Measurements from ENCODE around the gene BMP7.

The BMP7 gene

GRCh38 chr20:57139342-57140093, 126.9 kb downstream of the BMP7 start:
- DNase-seq, result no peak

- DNase-seq, result no peak
Observed at GRCh38 chr20:57138198-57138995, 128.0 kb downstream of the BMP7 start.

- DNase-seq, result no peak
Observed at GRCh38 chr20:57137676-57138075, 128.8 kb downstream of the BMP7 start.

GRCh38 chr20:57136734-57137133, 129.7 kb downstream of the BMP7 start:
- no peak for DNase-seq

GRCh38 chr20:57135875-57136274, 130.6 kb downstream of the BMP7 start:
- no peak for DNase-seq

GRCh38 chr20:57134804-57135203, 131.6 kb downstream of the BMP7 start:
- no peak for DNase-seq

GRCh38 chr20:57133926-57134650, 132.4 kb downstream of the BMP7 start:
- no peak for DNase-seq

GRCh38 chr20:57131601-57132391, 134.6 kb downstream of the BMP7 start:
- DNase-seq, result no peak

- DNase-seq, result no peak
Observed at GRCh38 chr20:57131077-57131476, 135.4 kb downstream of the BMP7 start.

- no peak for DNase-seq
Observed at GRCh38 chr20:57130160-57130772, 136.2 kb downstream of the BMP7 start.

GRCh38 chr20:57129303-57129702, 137.1 kb downstream of the BMP7 start:
- no peak for DNase-seq

- DNase-seq, result no peak
Observed at GRCh38 chr20:57128044-57128757, 138.2 kb downstream of the BMP7 start.

GRCh38 chr20:57126481-57127092, 139.9 kb downstream of the BMP7 start:
- no peak for DNase-seq

- DNase-seq, result no peak
Observed at GRCh38 chr20:57124800-57125517, 141.5 kb downstream of the BMP7 start.

GRCh38 chr20:57124366-57124765, 142.1 kb downstream of the BMP7 start:
- DNase-seq, result no peak

GRCh38 chr20:57123504-57123903, 142.9 kb downstream of the BMP7 start:
- DNase-seq, result no peak

GRCh38 chr20:57122536-57123489, 143.6 kb downstream of the BMP7 start:
- no peak for DNase-seq

GRCh38 chr20:57118964-57119363, 147.5 kb downstream of the BMP7 start:
- no peak for DNase-seq

Measured in GDM1 (cell line).